ENCODE results near the gene GSTT2B.

The GSTT2B gene

DNA sequence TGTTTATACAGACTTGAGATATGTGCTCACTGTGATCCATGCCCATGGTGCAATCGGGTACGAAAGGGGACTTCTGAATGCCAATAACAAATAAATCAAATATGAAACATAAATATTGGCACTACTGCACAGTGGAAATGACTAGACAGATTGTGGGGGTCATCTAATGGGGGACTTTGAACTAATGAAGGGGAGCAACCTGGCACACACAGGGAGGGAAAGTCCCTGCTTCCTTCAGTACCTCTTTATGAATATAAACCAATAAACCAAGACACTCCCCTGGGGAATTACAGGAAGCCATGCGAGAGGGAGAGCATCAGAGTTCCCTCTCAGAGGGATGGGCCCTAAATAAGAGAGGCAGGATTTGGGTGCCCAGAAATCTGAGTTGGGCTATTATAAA, 45.7 kb downstream of the GSTT2B start:
- TF ChIP-seq, protein P1, sequence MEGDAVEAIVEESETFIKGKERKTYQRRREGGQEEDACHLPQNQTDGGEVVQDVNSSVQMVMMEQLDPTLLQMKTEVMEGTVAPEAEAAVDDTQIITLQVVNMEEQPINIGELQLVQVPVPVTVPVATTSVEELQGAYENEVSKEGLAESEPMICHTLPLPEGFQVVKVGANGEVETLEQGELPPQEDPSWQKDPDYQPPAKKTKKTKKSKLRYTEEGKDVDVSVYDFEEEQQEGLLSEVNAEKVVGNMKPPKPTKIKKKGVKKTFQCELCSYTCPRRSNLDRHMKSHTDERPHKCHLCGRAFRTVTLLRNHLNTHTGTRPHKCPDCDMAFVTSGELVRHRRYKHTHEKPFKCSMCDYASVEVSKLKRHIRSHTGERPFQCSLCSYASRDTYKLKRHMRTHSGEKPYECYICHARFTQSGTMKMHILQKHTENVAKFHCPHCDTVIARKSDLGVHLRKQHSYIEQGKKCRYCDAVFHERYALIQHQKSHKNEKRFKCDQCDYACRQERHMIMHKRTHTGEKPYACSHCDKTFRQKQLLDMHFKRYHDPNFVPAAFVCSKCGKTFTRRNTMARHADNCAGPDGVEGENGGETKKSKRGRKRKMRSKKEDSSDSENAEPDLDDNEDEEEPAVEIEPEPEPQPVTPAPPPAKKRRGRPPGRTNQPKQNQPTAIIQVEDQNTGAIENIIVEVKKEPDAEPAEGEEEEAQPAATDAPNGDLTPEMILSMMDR (IDR thresholded peaks at IDR 0.05; ENCODE audit: low read depth, low read length): no peak

GRCh38 chr22:23913661-23914353, 47.2 kb downstream of the GSTT2B start:
- TF ChIP-seq, protein P1 (IDR thresholded peaks at IDR 0.05; ENCODE audit: low read depth, low read length): no peak
- peak overlapping the region; percentile 54 to 68 for H3K4me3 ChIP-seq (replicated peaks in 1 of 2; ENCODE audit: low read depth in 2 of 2, low read length in 2 of 2)
- DNase-seq (ENCODE audit: low read depth in 2 of 2): peak; percentile 98 to 99

More for the DNA sequence above, 45.7 kb downstream of the GSTT2B start:
- no peak for DNase-seq (ENCODE audit: low read depth in 2 of 2)
- no peak overlapping the region for H3K4me3 ChIP-seq (replicated peaks in 1 of 2; ENCODE audit: low read depth in 2 of 2, low read length in 2 of 2)

DNA sequence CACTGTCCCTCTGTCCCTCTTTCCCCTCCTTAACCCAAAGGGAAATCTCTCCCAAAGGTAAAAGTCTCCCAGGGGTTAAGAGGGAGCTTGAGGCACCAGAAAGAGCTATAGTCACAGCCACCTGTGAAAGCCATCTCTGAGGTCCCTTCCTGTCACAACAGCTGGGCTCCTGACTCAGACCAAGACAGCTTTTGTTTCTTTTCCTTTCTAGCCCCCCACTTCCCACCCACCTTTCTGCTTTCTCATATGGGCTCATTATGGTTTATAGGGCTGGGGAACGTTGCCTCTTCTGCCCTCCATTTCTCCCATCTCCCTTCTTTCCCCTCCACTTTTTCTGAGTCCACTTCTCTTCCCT, 47.7 kb downstream of the GSTT2B start:
- TF ChIP-seq, protein P1 (IDR thresholded peaks at IDR 0.05; ENCODE audit: low read depth, low read length): no peak
- DNase-seq (ENCODE audit: low read depth in 2 of 2): no peak
- peak overlapping the region; percentile 54 to 68 for H3K4me3 ChIP-seq (replicated peaks in 1 of 2; ENCODE audit: low read depth in 2 of 2, low read length in 2 of 2)

DNA sequence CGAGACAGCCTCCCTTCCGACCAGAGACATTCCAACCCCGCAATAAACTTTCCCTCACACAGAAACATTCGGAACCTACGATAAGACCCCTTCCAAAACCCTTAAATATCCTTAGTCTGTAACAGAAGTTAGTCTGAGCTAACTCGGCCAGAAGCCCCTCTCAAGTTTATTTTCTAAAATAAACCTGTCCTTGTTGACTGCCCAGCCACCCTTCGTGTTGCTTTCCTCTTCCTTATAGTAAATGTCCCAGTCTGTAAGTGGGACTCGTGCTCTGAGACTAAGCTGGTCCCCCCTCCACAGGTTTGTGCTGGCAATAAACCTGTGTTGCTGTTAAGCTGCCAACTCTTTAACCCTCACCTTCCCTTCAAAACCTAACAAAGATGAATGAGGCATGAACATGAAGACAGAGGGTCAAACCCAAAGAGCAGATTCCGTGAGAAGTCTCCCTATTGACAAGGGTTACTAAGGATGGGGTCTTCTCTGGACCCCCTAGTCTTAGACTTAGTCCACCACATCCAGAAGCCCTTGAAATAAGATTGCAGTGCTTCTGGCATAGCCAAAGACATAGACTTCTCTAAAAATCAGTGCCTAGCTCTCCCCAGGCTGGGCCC, 48.6 kb downstream of the GSTT2B start:
- no peak for DNase-seq (ENCODE audit: low read depth in 2 of 2)
- TF ChIP-seq, protein P1 (IDR thresholded peaks at IDR 0.05; ENCODE audit: low read depth, low read length): no peak
- no peak overlapping the region for H3K4me3 ChIP-seq (replicated peaks in 1 of 2; ENCODE audit: low read depth in 2 of 2, low read length in 2 of 2)

- TF ChIP-seq, protein P1 (IDR thresholded peaks at IDR 0.05; ENCODE audit: low read depth, low read length): no peak
- DNase-seq (ENCODE audit: low read depth in 2 of 2): no peak
- H3K4me3 ChIP-seq (replicated peaks in 1 of 2; ENCODE audit: low read depth in 2 of 2, low read length in 2 of 2): no peak overlapping the region
These were observed 49.5 kb downstream of the GSTT2B start for GRCh38 chr22:23911318-23911980.

DNA sequence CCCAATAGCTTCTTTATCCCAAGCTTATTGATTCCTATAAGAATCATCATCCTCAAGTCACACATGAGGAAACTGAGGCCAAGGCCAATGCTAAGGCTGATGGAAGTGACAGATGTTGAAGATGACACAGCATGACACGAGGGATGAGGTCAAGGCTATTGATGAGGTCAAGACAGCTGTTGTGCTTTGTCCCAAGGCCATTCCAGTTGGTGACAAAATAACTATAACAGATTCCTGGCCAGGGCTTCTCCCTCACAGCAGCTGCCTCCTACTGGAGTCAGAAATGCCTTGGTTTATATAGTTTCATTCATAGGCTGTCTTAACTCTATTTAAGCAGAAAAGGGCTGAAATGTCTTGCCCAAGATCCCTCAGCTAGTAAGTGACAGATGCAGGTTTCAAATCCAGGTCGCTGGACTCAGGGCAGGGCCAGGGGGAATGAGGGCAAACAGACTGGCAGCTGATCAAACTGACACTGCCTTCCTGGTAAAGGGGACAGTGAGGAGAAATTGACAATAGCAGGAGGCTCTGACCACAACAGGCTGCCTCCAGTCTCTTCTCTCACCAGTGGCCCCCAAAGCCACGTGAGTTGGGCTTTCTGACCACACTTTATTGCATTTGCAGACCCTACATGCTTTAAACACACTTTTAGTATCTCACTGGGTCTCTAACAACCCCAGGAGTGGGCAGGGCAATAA, 50.4 kb downstream of the GSTT2B start:
- TF ChIP-seq, protein P1 (IDR thresholded peaks at IDR 0.05; ENCODE audit: low read depth, low read length): no peak
- DNase-seq (ENCODE audit: low read depth in 2 of 2): no peak
- no peak overlapping the region for H3K4me3 ChIP-seq (replicated peaks in 1 of 2; ENCODE audit: low read depth in 2 of 2, low read length in 2 of 2)

All from cardiac fibroblast (primary cell).